Measurements from ENCODE around the gene TIAM1. TPM values are rescaled to one million over a fixed set of nuclear protein-coding genes. Genes with fewer than 3 reads are reported as not detected.

The TIAM1 gene
- total RNA-seq, 2 donors from 2014 or later: 4.5 to 15.2 TPM

GRCh38 chr21:31255036-31255435 is 89.0 kb downstream of the TIAM1 start:
- no peaks in the 10 kb centered on the region for H3K4me1 ChIP-seq (ENCODE audit: control insufficient read depth in 1 of 2, low read depth in 2 of 2)
- H3K9me3 ChIP-seq: no peaks in the 10 kb centered on the region
- DNase-seq (ENCODE audit: low spot score): no peak
- no peak overlapping the region for H3K27ac ChIP-seq
- no peak overlapping the region for H3K4me3 ChIP-seq
- no peaks in the 10 kb centered on the region for H3K27me3 ChIP-seq (replicated peaks; ENCODE audit: insufficient read depth)
- TF ChIP-seq CTCF (IDR thresholded peaks at IDR 0.05): no peak
- no peak for ATAC-seq (ENCODE audit: insufficient number of reproducible peaks, low FRiP score, low read depth)
- no peaks in the 10 kb centered on the region for H3K36me3 ChIP-seq

GRCh38 chr21:31254131-31254530 is 89.9 kb downstream of the TIAM1 start:
- no peaks in the 10 kb centered on the region for H3K9me3 ChIP-seq
- no peak for TF ChIP-seq CTCF (IDR thresholded peaks at IDR 0.05)
- H3K27me3 ChIP-seq (replicated peaks; ENCODE audit: insufficient read depth): no peaks in the 10 kb centered on the region
- no peak overlapping the region for H3K27ac ChIP-seq
- H3K4me1 ChIP-seq (ENCODE audit: control insufficient read depth in 1 of 2, low read depth in 2 of 2): no peaks in the 10 kb centered on the region
- no peak overlapping the region for H3K4me3 ChIP-seq
- ATAC-seq (ENCODE audit: insufficient number of reproducible peaks, low FRiP score, low read depth) (no peak), DNase-seq (ENCODE audit: low spot score) (no peak)
- no peaks in the 10 kb centered on the region for H3K36me3 ChIP-seq

DNA sequence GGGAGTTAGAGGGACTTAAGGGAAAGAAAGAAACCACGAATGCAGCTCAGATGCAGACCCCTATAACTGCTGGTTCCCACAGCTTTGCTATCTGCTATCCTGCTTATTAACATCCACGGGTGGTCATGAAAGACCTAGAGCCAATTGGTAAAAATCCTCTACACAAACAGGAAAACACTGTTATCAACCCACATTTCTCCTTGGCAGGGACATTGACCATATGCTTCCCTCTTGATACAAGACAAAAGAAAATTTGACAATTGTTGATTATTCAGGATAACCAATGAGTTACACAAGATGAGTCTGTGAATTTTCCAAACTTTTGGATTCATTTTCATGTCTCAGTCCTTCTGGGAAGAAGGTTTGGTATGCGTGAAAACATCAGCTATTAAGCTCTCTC is 90.4 kb downstream of the TIAM1 start:
- no peaks in the 10 kb centered on the region for H3K9me3 ChIP-seq
- H3K27me3 ChIP-seq (replicated peaks; ENCODE audit: insufficient read depth): no peaks in the 10 kb centered on the region
- no peak for ATAC-seq (ENCODE audit: insufficient number of reproducible peaks, low FRiP score, low read depth)
- no peak overlapping the region for H3K4me3 ChIP-seq
- no peaks in the 10 kb centered on the region for H3K36me3 ChIP-seq
- H3K27ac ChIP-seq: no peak overlapping the region
- no peak for TF ChIP-seq CTCF (IDR thresholded peaks at IDR 0.05)
- no peaks in the 10 kb centered on the region for H3K4me1 ChIP-seq (ENCODE audit: control insufficient read depth in 1 of 2, low read depth in 2 of 2)
- no peak for DNase-seq (ENCODE audit: low spot score)

DNA sequence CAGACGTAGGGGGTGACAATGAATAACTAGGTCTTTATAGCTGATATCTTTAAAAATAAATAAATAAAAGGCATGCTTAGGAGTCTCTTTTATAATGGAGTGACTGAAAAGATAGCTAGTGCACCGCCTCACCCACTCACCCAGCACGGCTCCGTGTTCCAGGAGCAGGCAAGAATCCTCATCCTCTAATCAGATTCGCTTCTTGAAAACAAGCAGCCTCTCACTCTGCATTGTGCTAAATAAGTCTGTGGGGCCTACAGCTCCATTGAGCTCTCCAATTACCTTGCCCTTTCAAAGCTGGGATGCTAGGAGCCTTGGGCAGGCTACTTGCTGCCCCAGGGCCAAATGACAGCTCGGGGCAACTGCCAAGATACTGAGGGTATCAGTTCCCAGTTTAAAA is 91.5 kb downstream of the TIAM1 start:
- no peaks in the 10 kb centered on the region for H3K27me3 ChIP-seq (replicated peaks; ENCODE audit: insufficient read depth)
- H3K4me1 ChIP-seq (ENCODE audit: control insufficient read depth in 1 of 2, low read depth in 2 of 2): no peaks in the 10 kb centered on the region
- H3K36me3 ChIP-seq: no peaks in the 10 kb centered on the region
- H3K27ac ChIP-seq: no peak overlapping the region
- TF ChIP-seq CTCF (IDR thresholded peaks at IDR 0.05): no peak
- no peak overlapping the region for H3K4me3 ChIP-seq
- no peaks in the 10 kb centered on the region for H3K9me3 ChIP-seq
- DNase-seq (ENCODE audit: low spot score): no peak
- no peak for ATAC-seq (ENCODE audit: insufficient number of reproducible peaks, low FRiP score, low read depth)

- no peak for ATAC-seq (ENCODE audit: insufficient number of reproducible peaks, low FRiP score, low read depth)
- no peak for TF ChIP-seq CTCF (IDR thresholded peaks at IDR 0.05)
Measured at GRCh38 chr21:31252091-31252490, 92.0 kb downstream of the TIAM1 start.

More at GRCh38 chr21:31252091-31252490, 92.0 kb downstream of the TIAM1 start:
- Histone ChIP-seq H3K4me1 (ENCODE audit: control insufficient read depth in 1 of 2, low read depth in 2 of 2) (no peaks in the 10 kb centered on the region), H3K27ac (no peak overlapping the region), H3K36me3 (no peaks in the 10 kb centered on the region), H3K4me3 (no peak overlapping the region), H3K27me3 (replicated peaks; ENCODE audit: insufficient read depth) (no peaks in the 10 kb centered on the region), H3K9me3 (no peaks in the 10 kb centered on the region)
- DNase-seq (ENCODE audit: low spot score): no peak

All from thoracic aorta (tissue), 2 donors.